ENCODE results near the gene ITGA6. TPM values are rescaled to one million over a fixed set of nuclear protein-coding genes. Genes with fewer than 3 reads are reported as not detected.
"Not testable (repeated sequence)": the region's sequence is repeated elsewhere in the genome, so short reads cannot be mapped to it uniquely, and the experiment has no call there.

Gene ITGA6
- total RNA-seq, 2 experiments from 2014 or later = 14.6 to 15.0 TPM

DNA sequence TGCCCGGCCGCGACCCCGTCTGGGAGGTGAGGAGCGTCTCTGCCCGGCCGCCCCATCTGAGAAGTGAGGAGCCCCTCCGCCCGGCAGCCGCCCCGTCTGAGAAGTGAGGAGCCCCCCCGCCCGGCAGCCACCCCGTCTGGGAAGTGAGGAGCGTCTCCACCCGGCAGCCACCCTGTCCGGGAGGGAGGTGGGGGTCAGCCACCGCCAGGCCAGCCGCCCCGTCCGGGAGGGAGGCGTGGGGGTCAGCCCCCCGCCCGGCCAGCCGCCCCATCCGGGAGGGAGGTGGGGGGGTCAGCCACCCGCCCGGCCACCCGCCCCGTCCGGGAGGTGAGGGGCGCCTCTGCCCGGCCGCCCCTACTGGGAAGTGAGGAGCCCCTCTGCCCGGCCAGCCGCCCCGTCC is 110.5 kb downstream of the ITGA6 start:
- H3K27me3 Mint-ChIP-seq (ENCODE audit: low read depth); CTCF ChIA-PET; H3K4me1 Mint-ChIP-seq (ENCODE audit: low read depth); POLR2A ChIA-PET; H3K27ac Mint-ChIP-seq; H3K4me3 Mint-ChIP-seq; ATAC-seq; DNase-seq: not testable (repeated sequence)
- Mint-ChIP-seq H3K9me3 (ENCODE audit: insufficient read depth) (peaks cover 49% of the 10 kb centered on the region), H3K36me3 (ENCODE audit: low read depth) (peaks cover 46% of the 10 kb centered on the region)

DNA sequence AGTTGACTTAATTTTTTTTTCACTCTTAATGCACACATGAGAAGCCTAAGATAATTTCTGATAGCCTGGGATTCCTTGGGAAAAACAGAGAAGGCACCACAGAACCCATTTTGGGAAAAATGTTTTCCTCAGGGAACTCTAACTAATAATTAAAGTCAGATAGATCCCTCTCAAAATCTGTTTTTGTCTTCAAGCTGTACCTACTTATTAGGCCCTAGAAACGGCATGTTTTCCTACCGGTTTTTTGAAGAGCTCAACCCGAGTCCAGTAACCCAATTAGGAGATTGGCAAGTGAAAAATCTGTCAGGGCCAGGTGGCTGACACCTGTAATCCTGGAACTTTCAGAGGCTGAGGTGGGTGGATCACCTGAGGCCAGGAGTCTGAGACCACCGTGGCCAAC is 112.4 kb downstream of the ITGA6 start:
- Mint-ChIP-seq H3K9me3 (ENCODE audit: insufficient read depth) (peaks cover 50% of the 10 kb centered on the region), H3K36me3 (ENCODE audit: low read depth) (peaks cover 48% of the 10 kb centered on the region), H3K4me3 (no peak overlapping the region), H3K27me3 (ENCODE audit: low read depth) (no peaks in the 10 kb centered on the region), H3K27ac (no peak overlapping the region), H3K4me1 (ENCODE audit: low read depth) (no peaks in the 10 kb centered on the region)
- POLR2A ChIA-PET = no interaction called here
- CTCF ChIA-PET = no interaction called here
- ATAC-seq (no peak), DNase-seq (no peak)

DNA sequence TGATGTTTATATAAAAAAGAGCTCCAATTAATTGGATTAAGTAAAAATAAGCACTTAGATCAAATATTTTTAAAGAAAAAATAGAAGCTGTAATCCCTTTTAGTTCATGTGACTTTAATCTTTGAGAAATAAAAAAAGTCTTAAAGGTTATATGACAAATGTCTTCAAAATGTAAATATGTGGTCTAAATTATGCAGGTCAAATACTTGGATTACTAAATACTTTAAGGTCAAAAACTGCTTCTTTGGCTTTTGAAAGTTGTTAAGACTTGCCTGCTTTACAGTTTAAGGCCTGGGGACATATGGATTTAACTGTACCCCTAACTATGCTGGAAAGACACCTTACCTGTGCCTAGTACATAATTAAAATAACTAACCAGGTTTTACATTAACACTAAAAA is 113.0 kb downstream of the ITGA6 start:
- no peak for DNase-seq
- no peak overlapping the region for H3K27ac Mint-ChIP-seq
- peaks cover 48% of the 10 kb centered on the region for H3K9me3 Mint-ChIP-seq (ENCODE audit: insufficient read depth)
- ATAC-seq = no peak
- CTCF ChIA-PET = no interaction called here
- peaks cover 44% of the 10 kb centered on the region for H3K36me3 Mint-ChIP-seq (ENCODE audit: low read depth)
- no peaks in the 10 kb centered on the region for H3K27me3 Mint-ChIP-seq (ENCODE audit: low read depth)
- H3K4me3 Mint-ChIP-seq = no peak overlapping the region
- POLR2A ChIA-PET = no interaction called here
- H3K4me1 Mint-ChIP-seq (ENCODE audit: low read depth) = no peaks in the 10 kb centered on the region

DNA sequence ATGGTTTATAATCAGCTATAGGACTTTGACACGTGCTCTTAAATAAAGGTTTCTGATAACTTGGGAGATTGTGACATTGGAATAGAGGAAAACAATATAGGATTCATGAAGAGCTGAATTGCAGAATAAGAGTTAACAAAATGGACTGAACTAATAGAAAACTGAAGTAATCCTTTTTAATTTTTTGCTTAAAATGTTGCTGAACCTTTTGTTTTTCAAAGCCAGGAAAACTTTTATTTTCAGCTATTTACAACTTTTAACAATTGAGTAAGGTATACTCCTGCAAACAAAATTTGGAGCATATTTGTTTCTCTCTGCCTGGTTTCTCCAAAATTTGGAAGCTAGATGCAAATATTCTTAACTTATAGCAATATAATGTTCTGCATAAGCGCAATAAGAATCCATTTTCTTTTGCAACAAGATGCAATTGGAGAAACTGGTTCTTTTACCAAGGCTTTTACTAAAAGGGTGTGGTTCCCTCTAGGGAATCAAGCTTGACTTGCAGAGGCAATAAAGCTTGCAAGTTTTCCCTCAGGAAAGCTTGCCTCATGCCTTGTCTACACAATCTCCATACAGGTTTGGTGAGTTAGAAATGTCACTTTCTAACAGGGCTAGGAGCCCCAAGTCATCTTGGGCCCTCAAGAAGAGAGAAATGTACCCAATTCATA is 118.2 kb downstream of the ITGA6 start:
- peaks cover 51% of the 10 kb centered on the region for H3K9me3 Mint-ChIP-seq (ENCODE audit: insufficient read depth)
- ChIA-PET CTCF (no interaction called here), POLR2A (no interaction called here)
- H3K4me1 Mint-ChIP-seq (ENCODE audit: low read depth) = peaks cover 16% of the 10 kb centered on the region
- peaks cover 68% of the 10 kb centered on the region for H3K36me3 Mint-ChIP-seq (ENCODE audit: low read depth)
- H3K27me3 Mint-ChIP-seq (ENCODE audit: low read depth) = peaks cover under 1% of the 10 kb centered on the region
- H3K4me3 Mint-ChIP-seq = no peak overlapping the region
- H3K27ac Mint-ChIP-seq = no peak overlapping the region
- DNase-seq (no peak), ATAC-seq (no peak)

DNA sequence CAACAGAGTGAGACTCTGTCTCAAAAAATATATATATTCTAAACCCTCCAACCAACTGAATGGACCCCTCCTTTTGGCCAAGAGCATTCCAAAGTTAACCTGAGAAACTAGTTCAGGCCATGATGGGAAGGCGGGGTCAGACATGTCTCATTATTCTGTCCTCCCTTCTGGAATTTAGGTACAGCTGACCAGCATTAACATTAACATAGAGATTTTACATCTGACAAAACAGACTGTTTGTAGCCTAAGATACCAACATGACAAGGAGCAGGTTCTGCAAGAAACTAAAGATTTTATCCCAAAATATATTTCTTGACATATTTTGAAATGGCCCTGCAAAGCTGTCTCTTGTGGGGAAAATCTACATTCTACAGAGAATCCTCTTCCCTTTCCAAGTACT is 121.7 kb downstream of the ITGA6 start:
- H3K4me3 Mint-ChIP-seq = no peak overlapping the region
- H3K9me3 Mint-ChIP-seq (ENCODE audit: insufficient read depth) = peaks cover 29% of the 10 kb centered on the region
- H3K4me1 Mint-ChIP-seq (ENCODE audit: low read depth) = peaks cover 44% of the 10 kb centered on the region
- POLR2A ChIA-PET = no interaction called here
- no peak overlapping the region for H3K27ac Mint-ChIP-seq
- CTCF ChIA-PET = interaction anchor here (0.9 kb wide), 1 partner anchor 88 kb away, joined by 3 read pairs; no protein-coding TSS in a partner anchor
- ATAC-seq = no peak
- H3K36me3 Mint-ChIP-seq (ENCODE audit: low read depth) = peaks cover 79% of the 10 kb centered on the region
- peaks cover 8% of the 10 kb centered on the region for H3K27me3 Mint-ChIP-seq (ENCODE audit: low read depth)
- DNase-seq = no peak

DNA sequence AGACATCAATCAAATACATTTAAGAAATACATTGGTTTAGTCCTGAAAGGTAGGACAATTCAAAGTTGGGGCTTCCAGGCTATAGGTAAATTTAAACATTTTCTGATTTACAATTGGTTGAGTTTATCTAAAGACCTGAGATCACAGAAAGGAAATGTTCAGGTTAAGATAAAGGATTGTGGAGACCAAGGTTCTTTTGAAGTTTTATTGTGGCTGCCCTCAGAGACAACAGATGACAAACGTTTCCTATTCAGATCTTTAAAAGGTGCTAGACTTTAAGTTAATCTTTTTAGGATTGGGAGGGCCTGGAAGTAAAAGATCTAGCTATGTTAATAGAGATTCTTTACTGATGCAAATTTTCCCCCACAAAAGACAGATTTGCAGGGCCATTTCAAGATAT is 122.4 kb downstream of the ITGA6 start:
- Mint-ChIP-seq H3K4me1 (ENCODE audit: low read depth) (peaks cover 50% of the 10 kb centered on the region), H3K27ac (peak overlapping the region; percentile 0), H3K9me3 (ENCODE audit: insufficient read depth) (peaks cover 27% of the 10 kb centered on the region), H3K36me3 (ENCODE audit: low read depth) (peaks cover 78% of the 10 kb centered on the region), H3K4me3 (peak overlapping the region; percentile 46)
- H3K27me3 Mint-ChIP-seq (ENCODE audit: low read depth); CTCF ChIA-PET; POLR2A ChIA-PET: not testable (repeated sequence)
- DNase-seq (peak; percentile 44), ATAC-seq (peak; percentile 19)

DNA sequence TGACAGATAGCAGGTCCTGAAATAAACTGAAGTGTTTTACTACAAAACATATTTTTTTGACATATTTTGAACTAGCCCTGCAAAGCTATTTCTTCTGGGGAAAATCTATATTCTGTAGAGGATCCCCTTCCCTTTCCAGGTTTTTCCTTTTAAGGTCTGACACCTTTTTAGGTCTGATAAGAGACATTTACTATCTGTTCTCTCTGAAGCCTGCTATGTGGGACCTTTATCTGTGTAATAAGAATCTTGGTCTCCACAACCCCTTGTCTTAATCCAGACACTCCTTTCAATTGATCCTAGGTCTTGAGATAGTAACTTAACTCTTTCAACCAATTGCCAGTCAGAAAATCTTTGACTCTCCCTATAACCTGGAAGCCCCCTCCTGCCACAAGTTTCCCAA is 123.0 kb downstream of the ITGA6 start:
- Mint-ChIP-seq H3K9me3 (ENCODE audit: insufficient read depth) (peaks cover 23% of the 10 kb centered on the region), H3K4me3 (peak overlapping the region; percentile 46), H3K27me3 (ENCODE audit: low read depth) (peaks cover 8% of the 10 kb centered on the region), H3K27ac (peak overlapping the region; percentile 10), H3K4me1 (ENCODE audit: low read depth) (peaks cover 53% of the 10 kb centered on the region), H3K36me3 (ENCODE audit: low read depth) (peaks cover 77% of the 10 kb centered on the region)
- no peak for ATAC-seq
- POLR2A ChIA-PET = no interaction called here
- CTCF ChIA-PET = no interaction called here
- no peak for DNase-seq

DNA sequence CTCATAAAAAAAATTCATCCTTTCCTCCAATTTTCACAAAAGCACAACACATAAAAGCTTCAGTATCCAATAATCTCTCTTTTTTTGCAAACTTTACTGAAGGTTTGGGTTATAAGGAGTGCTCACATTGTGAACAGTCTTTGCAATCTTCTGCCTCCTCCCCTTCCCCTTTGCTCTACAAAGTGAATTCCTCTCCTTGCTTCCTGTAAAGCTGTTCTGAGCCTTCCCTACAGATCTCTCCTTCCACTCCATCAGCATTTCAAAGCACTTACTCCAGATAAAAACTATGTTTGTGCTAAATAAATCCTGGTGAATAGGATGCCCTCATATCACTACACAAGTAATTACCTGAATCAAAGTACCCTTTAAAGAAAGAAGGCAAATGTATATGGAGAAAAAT is 123.9 kb downstream of the ITGA6 start:
- CTCF ChIA-PET = no interaction called here
- H3K4me3 Mint-ChIP-seq = no peak overlapping the region
- ATAC-seq (no peak), DNase-seq (no peak)
- peaks cover 8% of the 10 kb centered on the region for H3K27me3 Mint-ChIP-seq (ENCODE audit: low read depth)
- peaks cover 72% of the 10 kb centered on the region for H3K36me3 Mint-ChIP-seq (ENCODE audit: low read depth)
- H3K27ac Mint-ChIP-seq = no peak overlapping the region
- peaks cover 14% of the 10 kb centered on the region for H3K9me3 Mint-ChIP-seq (ENCODE audit: insufficient read depth)
- POLR2A ChIA-PET = no interaction called here
- peaks cover 53% of the 10 kb centered on the region for H3K4me1 Mint-ChIP-seq (ENCODE audit: low read depth)

DNA sequence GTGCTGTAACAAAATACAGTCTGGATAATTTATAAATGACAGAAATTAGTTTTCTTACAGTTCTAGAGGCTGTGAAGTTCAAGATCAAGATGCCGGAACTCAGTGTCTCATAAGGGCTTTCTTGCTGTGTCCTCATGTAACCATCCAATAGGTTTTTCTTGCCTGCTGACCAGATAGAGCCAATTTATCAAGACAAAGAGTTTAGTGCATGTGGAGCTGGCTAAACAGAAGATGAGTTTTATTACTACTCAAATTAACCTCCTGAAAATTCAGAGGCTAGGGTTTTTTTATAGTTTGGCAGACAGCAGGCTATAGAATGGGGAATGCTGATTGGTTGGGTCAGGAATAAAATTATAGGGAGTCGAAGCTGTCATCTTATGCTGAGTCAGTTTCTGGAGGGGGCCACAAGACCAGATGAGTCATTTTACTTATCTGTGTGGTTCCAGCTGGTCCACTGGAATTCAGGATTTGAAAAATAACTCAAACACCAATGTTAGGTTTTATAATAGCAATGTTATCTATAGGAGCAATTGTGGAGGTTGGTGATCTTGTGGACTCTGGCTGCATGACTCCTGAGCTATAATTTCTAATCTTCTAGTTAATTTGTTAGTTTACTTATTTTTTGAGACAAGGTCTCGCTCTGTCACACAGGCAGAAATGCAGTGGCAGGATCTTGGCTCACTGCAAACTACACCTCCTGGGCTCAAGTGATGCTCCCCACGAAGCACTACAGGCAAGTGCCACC is 125.3 kb downstream of the ITGA6 start:
- CTCF ChIA-PET = interaction anchor here (0.8 to 1.3 kb wide), 2 partner anchors 41 to 68 kb away, joined by 3 to 6 read pairs; no protein-coding TSS in a partner anchor
- ATAC-seq = no peak
- H3K4me1 Mint-ChIP-seq (ENCODE audit: low read depth) = peaks cover 62% of the 10 kb centered on the region
- no peak overlapping the region for H3K4me3 Mint-ChIP-seq
- H3K36me3 Mint-ChIP-seq (ENCODE audit: low read depth) = peaks cover 67% of the 10 kb centered on the region
- H3K9me3 Mint-ChIP-seq (ENCODE audit: insufficient read depth) = peaks cover 4% of the 10 kb centered on the region
- DNase-seq = no peak
- H3K27ac Mint-ChIP-seq = no peak overlapping the region
- H3K27me3 Mint-ChIP-seq (ENCODE audit: low read depth) = peaks cover 8% of the 10 kb centered on the region
- POLR2A ChIA-PET = no interaction called here

DNA sequence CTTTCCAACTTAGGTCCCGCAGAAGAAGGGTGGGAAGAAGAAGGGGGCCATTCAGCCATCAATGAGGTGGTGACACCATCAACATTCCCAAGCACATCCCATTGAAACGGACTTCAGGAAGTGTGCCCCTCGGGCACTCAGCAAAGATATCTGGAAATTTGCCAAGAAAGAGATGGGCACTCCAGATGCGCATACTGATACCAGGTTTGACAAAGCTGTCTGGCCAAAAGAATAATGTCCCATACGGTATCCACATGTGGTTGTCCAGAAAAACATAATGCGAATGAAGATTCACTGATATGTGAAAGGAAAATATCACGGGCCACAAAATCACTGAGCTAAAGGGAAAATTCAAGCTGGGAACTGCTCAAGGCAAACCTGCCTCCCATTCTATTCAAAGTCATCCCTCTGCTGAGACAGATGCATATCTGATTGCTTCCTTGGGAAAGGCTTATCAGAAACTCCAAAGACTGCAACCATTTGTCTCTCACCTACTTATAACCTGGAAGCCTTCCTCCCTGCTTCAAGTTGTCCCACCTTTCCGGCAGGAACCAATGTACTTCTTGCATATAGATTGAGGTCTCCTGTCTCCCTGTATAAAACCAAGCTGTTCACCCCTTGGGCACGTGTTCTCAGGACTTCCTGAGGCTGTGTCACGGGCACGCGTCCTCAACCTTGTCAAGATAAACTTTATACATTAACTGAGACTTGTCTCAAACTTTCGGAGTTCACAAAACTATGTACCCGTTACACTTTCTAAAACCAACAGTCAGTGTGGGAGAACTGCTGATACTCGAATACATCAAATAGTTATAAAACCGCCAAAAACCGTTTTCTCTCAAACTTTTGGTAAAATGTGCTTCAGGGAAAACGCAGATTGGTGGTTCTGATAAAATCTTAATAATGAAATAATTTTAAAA is 127.2 kb downstream of the ITGA6 start:
- ATAC-seq (no peak), DNase-seq (peak; percentile 26)
- ChIA-PET POLR2A (interaction anchor here (0.6 to 2.0 kb wide), 6 partner anchors 20 to 135 kb away, joined by 3 to 13 read pairs (median 3); no protein-coding TSS in a partner anchor), CTCF (no interaction called here)
- H3K27ac Mint-ChIP-seq = peak overlapping the region; percentile 33
- no peaks in the 10 kb centered on the region for H3K9me3 Mint-ChIP-seq (ENCODE audit: insufficient read depth)
- peaks cover 69% of the 10 kb centered on the region for H3K4me1 Mint-ChIP-seq (ENCODE audit: low read depth)
- H3K4me3 Mint-ChIP-seq = peak overlapping the region; percentile 84
- peaks cover 57% of the 10 kb centered on the region for H3K36me3 Mint-ChIP-seq (ENCODE audit: low read depth)
- H3K27me3 Mint-ChIP-seq (ENCODE audit: low read depth) = peaks cover 8% of the 10 kb centered on the region

DNA sequence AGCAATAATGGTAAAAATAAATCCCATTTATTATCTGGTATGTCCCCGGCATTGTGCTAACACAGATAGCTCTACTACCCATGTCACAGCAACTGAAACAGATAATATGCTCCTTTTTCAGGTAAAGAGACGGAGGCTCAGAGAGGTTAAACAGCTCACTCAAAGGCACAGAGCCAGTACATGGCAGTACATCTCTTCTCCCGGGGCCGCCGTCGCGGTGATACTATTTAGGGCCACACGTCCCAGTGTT is 127.8 kb downstream of the ITGA6 start:
- H3K27me3 Mint-ChIP-seq (ENCODE audit: low read depth) = peaks cover 8% of the 10 kb centered on the region
- no peaks in the 10 kb centered on the region for H3K9me3 Mint-ChIP-seq (ENCODE audit: insufficient read depth)
- ATAC-seq = no peak
- H3K4me3 Mint-ChIP-seq = peak overlapping the region; percentile 84
- peaks cover 63% of the 10 kb centered on the region for H3K4me1 Mint-ChIP-seq (ENCODE audit: low read depth)
- DNase-seq = no peak
- ChIA-PET CTCF (no interaction called here), POLR2A (interaction anchor here (0.6 to 2.0 kb wide), 6 partner anchors 21 to 134 kb away, joined by 3 to 13 read pairs (median 3); no protein-coding TSS in a partner anchor)
- H3K27ac Mint-ChIP-seq = peak overlapping the region; percentile 90
- H3K36me3 Mint-ChIP-seq (ENCODE audit: low read depth) = peaks cover 56% of the 10 kb centered on the region
